ENCODE measurements around the gene TMEM231. TPM values are rescaled to one million over a fixed set of nuclear protein-coding genes. Genes with fewer than 3 reads are reported as not detected.

TMEM231 gene
- total RNA-seq, 1 experiment from 2014 or later = 3.4 TPM

DNA sequence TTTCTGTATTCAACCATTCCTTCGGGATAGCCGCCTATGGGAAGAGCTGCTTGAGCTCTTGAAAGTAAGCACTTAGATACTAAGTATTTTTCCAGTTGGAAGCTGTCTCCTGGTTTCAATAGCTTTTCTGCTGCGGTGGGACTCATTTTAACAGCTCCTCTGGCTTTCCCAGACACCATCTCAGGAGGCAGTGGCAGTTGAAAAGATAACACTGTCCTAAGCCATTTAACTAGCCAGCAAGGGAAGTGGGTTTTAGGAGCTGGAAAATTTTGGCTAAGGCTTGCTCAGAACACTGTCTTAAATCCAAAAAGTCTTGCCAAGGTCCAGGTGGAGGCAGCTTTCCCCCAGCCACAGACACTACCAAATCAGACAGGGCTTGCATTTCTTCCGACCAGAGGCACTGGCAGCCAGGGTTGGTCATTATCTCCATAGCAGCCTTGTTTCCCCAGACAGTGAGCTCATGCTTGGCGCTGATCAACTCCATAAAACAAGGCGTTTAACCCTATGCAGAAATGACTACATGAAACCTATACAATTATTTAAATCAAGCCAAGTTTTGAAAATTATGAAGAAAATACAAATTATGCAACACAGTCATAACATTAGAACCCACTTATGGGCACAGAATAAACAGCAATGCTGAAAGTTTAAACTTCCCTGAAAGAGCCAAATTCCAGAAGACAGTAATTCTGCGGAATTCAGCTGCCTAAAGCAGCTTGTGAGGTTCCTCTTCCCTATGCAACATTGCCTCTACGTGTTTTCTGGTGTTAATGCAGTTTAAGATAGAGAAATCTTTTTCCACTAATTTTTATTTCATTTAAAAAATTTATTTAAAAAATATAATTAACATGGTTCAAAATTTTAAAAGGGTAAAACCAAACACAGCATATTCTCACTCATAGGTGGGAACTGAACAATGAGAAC is 35.1 kb upstream of the TMEM231 start:
- Histone ChIP-seq H2AK5ac (ENCODE audit: insufficient read length, low read length) (no peak overlapping the region), H3K14ac (ENCODE audit: insufficient read depth, low read length) (no peak overlapping the region; the same call in 1 of the 2 replicates), H4K5ac (ENCODE audit: insufficient read length, low read depth, low read length) (no peak overlapping the region), H3K27ac (ENCODE audit: insufficient read length, low read depth, low read length) (peak overlapping the region; percentile 11), H3K4me2 (ENCODE audit: insufficient read depth, insufficient read length, low read length) (peak overlapping the region; percentile 13), H3K79me2 (ENCODE audit: insufficient read depth, low read length) (no peaks in the 10 kb centered on the region; the same call in 1 of the 2 replicates), H3K23ac (ENCODE audit: insufficient read length, low read depth, low read length) (no peak overlapping the region), H4K91ac (ENCODE audit: insufficient read length, low read depth, low read length) (no peak overlapping the region), H4K20me1 (ENCODE audit: control insufficient read depth, insufficient read depth, insufficient read length) (no peaks in the 10 kb centered on the region), H2BK5ac (ENCODE audit: insufficient read length, low read length) (no peak overlapping the region), H3T11ph (ENCODE audit: low read length) (no peak overlapping the region), H3K9me3 (ENCODE audit: control insufficient read depth, low read depth, low read length) (no peaks in the 10 kb centered on the region), H3K56ac (ENCODE audit: insufficient read length, low read depth, low read length) (no peak overlapping the region), H2AFZ (ENCODE audit: low read length) (no peak overlapping the region), H3K4me1 (ENCODE audit: insufficient read depth, low read length) (peaks cover 5% of the 10 kb centered on the region; the same call in 1 of the 2 replicates), H3K23me2 (ENCODE audit: insufficient read length, low read depth, low read length, poor library complexity, severe bottlenecking) (no peaks in the 10 kb centered on the region), H3K18ac (ENCODE audit: insufficient read length, low read depth, low read length) (no peak overlapping the region), H3K27me3 (ENCODE audit: insufficient read depth, low read length) (no peaks in the 10 kb centered on the region), H3K4ac (ENCODE audit: low read depth, low read length) (no peak overlapping the region), H2BK20ac (ENCODE audit: low read depth, low read length, poor library complexity, severe bottlenecking) (no peak overlapping the region), H2BK15ac (ENCODE audit: low read depth, low read length) (no peak overlapping the region), H4K8ac (replicated peaks; ENCODE audit: insufficient read length, low read depth, low read length) (no peak overlapping the region), H2BK120ac (ENCODE audit: low read depth, low read length, poor library complexity, severe bottlenecking) (no peak overlapping the region), H3K9ac (ENCODE audit: extremely low read depth, insufficient read length, low read length) (no peak overlapping the region), H2BK12ac (ENCODE audit: insufficient read length, low read depth, low read length) (no peak overlapping the region), H3K79me1 (ENCODE audit: insufficient read depth, low read depth, low read length, poor library complexity, severe bottlenecking) (no peaks in the 10 kb centered on the region)
- peak overlapping the region; percentile 19 to 55 (median 23); a peak in 3 of 7 replicates for H3K27ac Mint-ChIP-seq
- no peak overlapping the region for H3K4me3 Mint-ChIP-seq
- TF ChIP-seq, protein P1, sequence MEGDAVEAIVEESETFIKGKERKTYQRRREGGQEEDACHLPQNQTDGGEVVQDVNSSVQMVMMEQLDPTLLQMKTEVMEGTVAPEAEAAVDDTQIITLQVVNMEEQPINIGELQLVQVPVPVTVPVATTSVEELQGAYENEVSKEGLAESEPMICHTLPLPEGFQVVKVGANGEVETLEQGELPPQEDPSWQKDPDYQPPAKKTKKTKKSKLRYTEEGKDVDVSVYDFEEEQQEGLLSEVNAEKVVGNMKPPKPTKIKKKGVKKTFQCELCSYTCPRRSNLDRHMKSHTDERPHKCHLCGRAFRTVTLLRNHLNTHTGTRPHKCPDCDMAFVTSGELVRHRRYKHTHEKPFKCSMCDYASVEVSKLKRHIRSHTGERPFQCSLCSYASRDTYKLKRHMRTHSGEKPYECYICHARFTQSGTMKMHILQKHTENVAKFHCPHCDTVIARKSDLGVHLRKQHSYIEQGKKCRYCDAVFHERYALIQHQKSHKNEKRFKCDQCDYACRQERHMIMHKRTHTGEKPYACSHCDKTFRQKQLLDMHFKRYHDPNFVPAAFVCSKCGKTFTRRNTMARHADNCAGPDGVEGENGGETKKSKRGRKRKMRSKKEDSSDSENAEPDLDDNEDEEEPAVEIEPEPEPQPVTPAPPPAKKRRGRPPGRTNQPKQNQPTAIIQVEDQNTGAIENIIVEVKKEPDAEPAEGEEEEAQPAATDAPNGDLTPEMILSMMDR (conservative IDR thresholded peaks at IDR 0.05) = 0 out of 3 replicates have a peak, but pooled peaks have one; percentile 11
- H3K9me3 Mint-ChIP-seq = no peaks in the 10 kb centered on the region
- no CpG with 5 or more reads among the region's 8 CpGs for WGBS (ENCODE audit: extremely low coverage, insufficient read length, low lambda C conversion rate)
- no peak for DNase-seq
- peaks cover 0 to 9% (median 7%) of the 10 kb centered on the region in 3 experiments; a peak in 4 of 7 replicates for H3K36me3 Mint-ChIP-seq (ENCODE audit: insufficient read depth in 1 of 3, low read depth in 3 of 3)
- no peaks in the 10 kb centered on the region for H3K27me3 Mint-ChIP-seq (ENCODE audit: low read depth)
- peaks cover 39 to 43% of the 10 kb centered on the region in 2 experiments for H3K4me1 Mint-ChIP-seq
